ENCODE results near the gene ZNF827.

ZNF827 gene

DNA sequence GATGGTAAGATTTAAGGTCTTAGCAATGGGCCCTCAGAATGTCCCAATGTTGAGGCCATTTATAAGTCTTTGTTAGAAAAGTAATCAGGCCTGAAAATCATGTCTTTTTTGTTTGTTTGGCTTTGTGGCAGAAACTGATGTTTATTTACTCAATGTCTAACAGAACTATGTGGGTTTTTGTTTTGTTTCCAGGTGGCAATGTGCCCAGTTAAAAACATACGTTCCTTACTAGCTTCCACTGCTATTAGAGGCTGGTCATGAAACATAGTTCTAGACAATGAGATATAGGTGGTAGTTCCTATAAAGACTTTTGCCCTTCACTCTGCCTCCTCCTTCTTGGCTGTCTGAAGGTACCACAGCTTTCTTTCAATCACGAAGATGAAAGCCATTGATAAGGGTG is 149.9 kb downstream of the ZNF827 start:
- DNase-seq = no peak

- DNase-seq = no peak
Measured at GRCh38 chr4:145786830-145787229, 151.8 kb downstream of the ZNF827 start.

GRCh38 chr4:145786261-145786660 is 152.4 kb downstream of the ZNF827 start:
- no peak for DNase-seq

- DNase-seq = no peak
Measured at GRCh38 chr4:145785391-145786008, 153.1 kb downstream of the ZNF827 start.

- no peak for DNase-seq
Measured at GRCh38 chr4:145784036-145784435, 154.6 kb downstream of the ZNF827 start.

DNA sequence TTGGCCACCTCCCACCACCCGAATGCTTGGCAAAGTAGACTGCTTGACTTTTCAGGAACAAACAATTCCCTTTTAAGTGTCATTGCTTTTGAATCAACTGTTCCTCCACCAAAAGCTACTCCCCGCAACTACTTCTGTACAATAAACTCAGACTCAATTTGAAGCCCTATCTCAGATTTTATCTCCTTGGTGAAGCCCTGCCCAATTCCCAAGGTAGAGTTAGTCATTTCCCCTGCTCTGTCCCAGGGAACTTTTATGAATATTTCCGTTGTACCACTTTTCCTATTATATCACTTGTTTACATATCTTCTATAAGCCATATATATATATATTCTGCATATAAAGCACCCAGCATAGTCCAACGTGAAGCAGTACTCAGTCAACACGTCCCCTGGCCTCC is 155.9 kb downstream of the ZNF827 start:
- no peak for DNase-seq

DNA sequence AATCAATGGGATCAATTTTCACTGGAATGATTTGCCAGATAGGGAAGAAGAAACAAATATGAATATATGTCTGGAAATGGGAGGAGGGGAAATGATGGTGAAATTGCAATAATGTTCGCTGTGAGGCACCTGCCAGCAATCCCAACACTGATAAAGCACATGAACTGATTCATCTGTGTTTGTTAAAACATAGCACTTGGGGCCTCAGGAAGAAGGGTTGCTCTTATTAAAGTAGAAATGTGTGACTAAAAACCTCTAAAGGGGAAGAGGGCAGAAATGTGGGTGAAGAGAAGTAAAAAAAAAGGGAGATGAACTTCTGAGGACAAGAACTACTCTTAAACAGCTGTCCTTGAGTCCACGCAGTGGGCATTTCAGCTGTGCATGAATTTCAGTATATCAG is 157.3 kb downstream of the ZNF827 start:
- DNase-seq = no peak

- DNase-seq = no peak
Measured at GRCh38 chr4:145779319-145779801, 159.3 kb downstream of the ZNF827 start.

DNA sequence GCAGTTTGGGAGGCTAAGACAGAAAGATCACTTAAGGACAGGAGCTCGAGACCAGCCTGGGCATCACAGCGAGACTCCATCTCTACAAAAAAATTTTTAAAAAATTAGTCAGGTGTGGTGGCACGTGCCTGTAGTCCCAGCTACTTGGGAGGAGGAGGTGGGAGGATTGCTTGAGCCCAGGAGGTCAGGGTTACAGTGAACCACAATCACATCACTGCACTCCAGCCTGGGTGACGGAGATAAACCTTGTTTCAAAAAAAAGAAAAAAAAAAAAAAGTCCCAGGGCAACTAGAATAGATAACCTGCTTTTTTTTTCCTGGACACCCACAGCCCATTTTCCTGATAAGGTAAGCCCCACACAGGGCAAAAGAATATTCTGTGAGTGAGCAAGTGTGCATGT is 162.4 kb downstream of the ZNF827 start:
- DNase-seq = no peak

GRCh38 chr4:145775406-145775805 is 163.2 kb downstream of the ZNF827 start:
- DNase-seq = no peak

DNA sequence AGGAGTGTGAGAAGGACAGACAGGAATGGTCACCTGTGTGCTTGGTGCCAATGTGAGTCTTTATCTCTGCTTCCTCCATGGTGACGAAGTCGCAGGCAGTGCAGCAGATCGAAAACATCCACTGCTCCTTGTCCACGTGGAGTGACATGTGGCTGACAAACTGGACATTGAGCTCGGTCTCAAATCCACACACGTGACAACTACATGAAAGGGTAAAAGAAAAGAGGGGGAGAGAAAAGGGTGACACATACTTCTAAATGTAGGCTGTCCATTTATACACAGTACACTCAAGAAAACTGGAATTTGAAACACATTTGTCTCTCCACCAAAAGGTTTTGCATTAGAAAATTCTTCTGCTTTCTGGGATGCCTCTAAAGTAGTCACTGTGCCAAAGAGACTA is 164.2 kb downstream of the ZNF827 start:
- no peak for DNase-seq

DNA sequence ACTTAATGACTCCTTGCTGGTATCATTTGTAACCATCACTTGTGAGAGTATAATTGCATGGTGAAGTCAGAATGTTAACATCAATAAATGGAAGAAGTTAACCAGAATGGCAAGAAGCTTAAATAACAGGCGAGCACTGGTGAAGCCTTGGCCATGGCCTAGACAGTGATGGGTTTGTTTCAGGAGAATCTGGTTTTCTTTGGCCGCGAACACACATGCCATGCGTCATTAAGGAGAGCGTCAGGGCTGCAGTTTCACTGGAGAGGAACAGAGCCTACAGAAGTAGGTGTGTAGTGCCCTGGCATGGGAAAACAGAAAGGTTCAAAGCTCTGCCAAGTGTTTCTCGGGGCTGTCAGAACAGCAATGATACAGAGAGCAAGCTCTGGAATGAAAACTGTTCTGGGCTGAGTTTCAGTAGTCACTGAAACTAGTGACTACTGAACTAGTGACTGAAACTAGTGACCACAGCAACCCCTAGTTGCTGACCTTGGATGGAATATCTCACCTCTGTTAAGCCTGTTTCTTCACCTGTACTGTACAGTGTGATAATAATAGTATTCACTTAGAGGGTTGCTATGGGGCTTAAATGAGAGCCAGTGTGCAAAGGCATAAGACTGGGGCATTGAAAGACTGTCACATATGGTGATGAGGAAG is 164.9 kb downstream of the ZNF827 start:
- no peak for DNase-seq

- no peak for DNase-seq
Measured at GRCh38 chr4:145772347-145772746, 166.3 kb downstream of the ZNF827 start.

GRCh38 chr4:145770124-145770523 is 168.5 kb downstream of the ZNF827 start:
- no peak for DNase-seq

DNA sequence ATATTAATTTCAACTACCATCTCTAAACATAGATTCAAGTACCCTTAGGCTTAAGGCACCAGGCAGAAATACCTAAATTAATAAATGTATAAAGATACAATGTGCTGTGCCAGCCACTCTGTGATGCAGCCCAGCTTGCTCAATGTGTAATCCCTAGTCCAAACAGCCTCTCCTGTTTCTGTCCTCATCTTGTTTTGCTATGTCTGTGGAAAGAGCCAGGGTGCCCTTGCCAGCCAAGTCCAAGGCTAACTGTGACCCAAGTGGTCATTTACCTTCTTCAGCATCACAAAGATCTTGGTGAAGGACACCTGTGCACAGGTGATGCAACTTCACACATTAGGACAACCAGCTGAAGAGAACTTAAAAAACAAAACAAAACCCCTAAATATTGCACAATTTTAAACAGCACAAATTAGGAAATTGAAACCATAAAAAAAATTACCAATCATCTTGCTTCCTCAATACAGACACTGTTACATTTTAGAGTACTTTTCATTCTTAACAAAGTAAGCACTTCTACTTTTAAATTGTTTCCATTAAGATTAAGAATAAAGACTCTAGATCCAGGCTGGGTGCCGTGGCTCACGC is 169.1 kb downstream of the ZNF827 start:
- DNase-seq = no peak

DNA sequence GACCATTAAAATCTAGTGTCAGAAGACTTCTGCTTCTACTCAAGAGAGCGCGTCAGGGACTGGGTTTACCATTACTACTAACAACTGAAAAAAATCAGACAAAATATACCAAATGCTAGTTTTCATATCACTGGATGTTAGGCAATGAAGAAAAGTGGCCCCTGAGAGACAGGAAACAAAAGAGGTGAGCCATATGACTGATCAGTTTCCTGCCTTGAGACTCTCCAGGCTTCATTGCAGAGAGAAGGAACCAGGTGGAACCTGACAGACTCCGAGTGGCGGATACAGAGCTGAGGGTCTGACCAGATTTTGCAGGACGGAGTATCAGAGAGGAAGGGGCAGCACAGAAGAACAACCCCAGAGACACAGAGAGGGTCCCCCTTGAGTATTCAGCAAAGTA is 172.3 kb downstream of the ZNF827 start:
- DNase-seq = no peak

DNA sequence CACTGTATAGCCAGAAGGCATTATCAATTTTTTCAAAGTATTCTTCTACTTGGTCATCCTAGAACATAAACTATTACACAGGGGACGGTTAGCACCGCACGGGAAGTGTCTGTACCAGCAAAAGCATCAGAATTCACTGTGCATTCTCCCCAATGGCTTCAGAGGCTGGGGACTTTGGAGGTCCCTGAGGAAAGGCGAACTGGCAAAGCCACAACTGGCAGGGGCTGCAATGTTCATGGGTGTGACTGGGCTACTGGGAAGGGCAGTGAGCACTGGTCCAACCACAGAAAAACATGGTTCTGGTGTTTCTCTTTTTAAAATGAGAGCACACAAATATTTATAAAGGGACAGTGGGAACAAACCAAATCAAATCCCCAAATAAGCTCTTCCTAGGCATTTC is 175.2 kb downstream of the ZNF827 start:
- no peak for DNase-seq

GRCh38 chr4:145762719-145763118 is 175.9 kb downstream of the ZNF827 start:
- no peak for DNase-seq

GRCh38 chr4:145760961-145761929 is 177.4 kb downstream of the ZNF827 start:
- no peak for DNase-seq

- DNase-seq = no peak
Measured at GRCh38 chr4:145760176-145760575, 178.4 kb downstream of the ZNF827 start.

GRCh38 chr4:145757188-145757587 is 181.4 kb downstream of the ZNF827 start:
- no peak for DNase-seq

DNA sequence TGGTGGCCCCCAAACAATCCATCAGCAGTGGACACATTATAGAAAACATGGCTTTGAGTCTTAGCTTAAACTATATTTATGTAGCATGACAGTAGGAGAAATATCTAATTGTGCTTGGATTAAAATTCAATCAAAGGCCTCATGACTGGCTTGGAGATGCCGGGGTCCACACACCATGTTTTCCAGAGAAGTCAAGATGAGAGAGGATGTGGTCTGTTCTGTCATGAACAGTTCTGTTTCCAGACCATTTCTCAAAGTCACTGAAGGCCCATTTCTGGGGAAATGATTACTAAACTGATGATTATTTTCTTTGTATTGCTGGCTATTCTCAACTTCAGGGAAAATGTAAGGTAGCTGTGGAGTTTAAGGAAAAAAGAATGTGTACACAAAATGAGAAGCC is 182.4 kb downstream of the ZNF827 start:
- DNase-seq = no peak

GRCh38 chr4:145755802-145756201 is 182.8 kb downstream of the ZNF827 start:
- no peak for DNase-seq
